PC-3 (cell line): Measurements from ENCODE around the gene ANGPTL1. TPM values are rescaled to one million over a fixed set of nuclear protein-coding genes. Genes with fewer than 3 reads are reported as not detected.

Experiments
- ATAC-seq: fragments of 200-7000 bp; cut with Tn5 transposase; 2 replicates; pipeline ENCODE4 v1.9.1; 2020; ENCODE audit warnings: mild to moderate bottlenecking, moderate library complexity
- BruUV-seq: library from RNA; stranded (reverse); fragments of 400-500 nt; replicated peaks from 2 replicates; lab custom pipeline; 2021; lab: Mats Ljungman, UMichigan
- CTCF ChIA-PET: fragments of 300-600 bp; sonication (Branson Sonifier 250); formaldehyde crosslinking; loops from one replicate; lab custom pipeline; 2022; ENCODE audit warnings: antibody characterized with exemption; lab: Charles Lee
- POLR2A ChIA-PET: fragments of 300-600 bp; sonication (Branson Sonifier 250); formaldehyde crosslinking; loops from one replicate; lab custom pipeline; 2022; ENCODE audit warnings: antibody characterized with exemption; ENCODE audit not compliant: unreplicated experiment; lab: Charles Lee
- DNase-seq: peaks from one replicate; pipeline ENCODE4 v3.0.0-alpha.2; 2015
- H2AFZ ChIP-seq: fragments of 300-600 bp; sonication (generic); 2 replicates; pipeline ENCODE4 v1.6.0; 2016; ENCODE audit warnings: antibody characterized with exemption, low read length
- H3F3A ChIP-seq: fragments of 300-600 bp; sonication (generic); one replicate; pipeline ENCODE4 v1.6.0; 2017; ENCODE audit warnings: antibody characterized with exemption, low read length, control low read depth, mild to moderate bottlenecking; ENCODE audit not compliant: unreplicated experiment
- H3K27ac ChIP-seq: fragments of 300-600 bp; sonication (generic); 2 replicates; pipeline ENCODE4 v1.5.1; 2016; ENCODE audit warnings: mild to moderate bottlenecking, low read length
- H3K27me3 ChIP-seq: fragments of 300-600 bp; sonication (generic); 2 replicates; pipeline ENCODE4 v1.6.1; 2016; ENCODE audit warnings: low read length, mixed read lengths
- H3K36me3 ChIP-seq: fragments of 300-600 bp; sonication (generic); 2 replicates; pipeline ENCODE4 v1.6.1; 2016; ENCODE audit warnings: low read depth, mixed run types, low read length, mixed read lengths
- H3K4me1 ChIP-seq: fragments of 300-600 bp; sonication (generic); 2 replicates; pipeline ENCODE4 v1.5.1; 2016; ENCODE audit warnings: low read length; ENCODE audit not compliant: insufficient read depth
- H3K4me2 ChIP-seq: fragments of 300-600 bp; sonication (generic); 2 replicates; pipeline ENCODE4 v1.6.0; 2016; ENCODE audit warnings: low read length
- H3K4me3 ChIP-seq: fragments of 300-600 bp; sonication (generic); 2 replicates; pipeline ENCODE4 v1.5.1; 2016; ENCODE audit warnings: mild to moderate bottlenecking, low read length, mixed read lengths
- H3K79me2 ChIP-seq: fragments of 300-600 bp; sonication (generic); 2 replicates; pipeline ENCODE4 v1.6.1; 2017; ENCODE audit warnings: low read length, mixed read lengths
- H3K9ac ChIP-seq: fragments of 300-600 bp; sonication (generic); 2 replicates; pipeline ENCODE4 v1.6.0; 2016; ENCODE audit warnings: mild to moderate bottlenecking, low read length
- H3K9me2 ChIP-seq: fragments of 300-600 bp; sonication (generic); replicated peaks from 2 replicates; pipeline ENCODE4 v1.6.1; 2016; ENCODE audit warnings: mixed run types, low read length, mixed read lengths
- H3K9me3 ChIP-seq: fragments of 300-600 bp; sonication (generic); 2 replicates; pipeline ENCODE4 v1.6.1; 2016; ENCODE audit warnings: low read length, mixed read lengths
- H4K20me1 ChIP-seq: fragments of 300-600 bp; sonication (generic); 2 replicates; pipeline ENCODE4 v1.6.1; 2016; ENCODE audit warnings: low read length, mixed read lengths
- CTCF ChIP-seq: fragments of 300-600 bp; sonication (generic); conservative IDR thresholded peaks from 2 replicates; pipeline ENCODE4 v1.5.1; 2017; ENCODE audit warnings: antibody characterized with exemption, low read depth, mild to moderate bottlenecking, low read length
- EZH2 ChIP-seq: fragments of 300-600 bp; sonication (generic); IDR thresholded peaks from one replicate; pipeline ENCODE4 v1.6.1; 2017; ENCODE audit warnings: antibody characterized with exemption, mild to moderate bottlenecking, low read length; ENCODE audit not compliant: unreplicated experiment
- EZH2phosphoT487 ChIP-seq: fragments of 300-600 bp; sonication (generic); IDR thresholded peaks from 2 replicates; pipeline ENCODE4 v1.6.1; 2018; ENCODE audit warnings: mild to moderate bottlenecking, antibody characterized with exemption, low read length, borderline replicate concordance
- intact Hi-C: fragments of 100-400 bp; cut with micrococcal nuclease; formaldehyde crosslinking; loops from 2 replicates; pipeline ENCODE4 v1.9.0; 2023
- total RNA-seq: library from RNA; depleted of rRNA; stranded (reverse); fragments of >200 nt; gene quantifications from 2 replicates; pipeline ENCODE4 v1.2.3, GENCODE V29; 2014

Gene ANGPTL1
- total RNA-seq, 1 experiment from 2014 or later, result not detected

GRCh38 chr1:178847396-178847849 lies 23.5 kb downstream of the ANGPTL1 start:
- H3K79me2 ChIP-seq, result no peaks in the 10 kb centered on the region
- no peaks in the 10 kb centered on the region for H3K9me3 ChIP-seq
- H4K20me1 ChIP-seq, result no peaks in the 10 kb centered on the region
- H3K4me3 ChIP-seq, result no peak overlapping the region
- TF ChIP-seq EZH2, result no peak
- no peak for TF ChIP-seq EZH2phosphoT487
- TF ChIP-seq CTCF, result no peak
- peak; percentile 91 for ATAC-seq
- H3K9ac ChIP-seq, result no peak overlapping the region
- H3F3A ChIP-seq, result no peaks in the 10 kb centered on the region
- no peaks in the 10 kb centered on the region for H3K27me3 ChIP-seq
- no TSS peak for BruUV-seq
- no peaks in the 10 kb centered on the region for H3K36me3 ChIP-seq
- no peak overlapping the region for H2AFZ ChIP-seq
- H3K27ac ChIP-seq, result no peak overlapping the region
- ChIA-PET CTCF (interaction anchor here (0.6 kb wide), 1 partner anchor 311 kb away, joined by 3 read pairs; no protein-coding TSS in a partner anchor), POLR2A (interaction anchor here (0.7 kb wide), 1 partner anchor 14 kb away, joined by 4 read pairs; no protein-coding TSS in a partner anchor)
- DNase-seq, result peak; percentile 62
- peaks cover 14% of the 10 kb centered on the region for H3K4me1 ChIP-seq
- no peaks in the 10 kb centered on the region for H3K9me2 ChIP-seq
- H3K4me2 ChIP-seq, result no peak overlapping the region
- intact Hi-C loops, result no loop called here

DNA sequence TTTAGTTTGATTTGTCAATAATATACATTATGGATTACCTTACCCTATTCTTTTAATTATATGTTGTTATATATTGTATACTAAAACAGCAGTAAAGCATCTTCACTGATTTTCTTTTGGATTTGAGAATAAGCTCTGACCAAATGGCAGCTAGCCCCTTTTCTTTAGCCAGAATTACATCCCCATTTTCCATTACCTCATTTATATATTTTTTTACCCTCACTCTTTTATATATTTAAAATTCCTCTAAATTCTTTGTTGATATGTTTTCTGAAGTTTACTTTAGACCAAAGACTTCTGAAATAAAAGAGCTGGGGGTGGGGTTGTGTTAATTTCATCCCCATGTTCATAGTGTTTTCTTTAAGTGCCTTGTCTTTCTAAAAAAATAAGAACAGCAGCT lies 24.6 kb downstream of the ANGPTL1 start:
- no peaks in the 10 kb centered on the region for H3K36me3 ChIP-seq
- CTCF ChIA-PET, result no interaction called here
- no peaks in the 10 kb centered on the region for H3K79me2 ChIP-seq
- H3K9me3 ChIP-seq, result no peaks in the 10 kb centered on the region
- DNase-seq, result no peak
- no TSS peak for BruUV-seq
- TF ChIP-seq CTCF (no peak), EZH2 (no peak)
- H3K27ac ChIP-seq, result no peak overlapping the region
- H3K9ac ChIP-seq, result no peak overlapping the region
- H4K20me1 ChIP-seq, result no peaks in the 10 kb centered on the region
- no peak overlapping the region for H3K4me3 ChIP-seq
- no peaks in the 10 kb centered on the region for H3K9me2 ChIP-seq
- ATAC-seq, result no peak
- peaks cover 14% of the 10 kb centered on the region for H3K4me1 ChIP-seq
- H3F3A ChIP-seq, result no peaks in the 10 kb centered on the region
- no peaks in the 10 kb centered on the region for H3K27me3 ChIP-seq
- POLR2A ChIA-PET, result no interaction called here
- H2AFZ ChIP-seq, result no peak overlapping the region
- intact Hi-C loops, result no loop called here
- no peak overlapping the region for H3K4me2 ChIP-seq

GRCh38 chr1:178844436-178844835 lies 26.4 kb downstream of the ANGPTL1 start:
- Histone ChIP-seq H3K9me2 (no peaks in the 10 kb centered on the region), H3K36me3 (no peaks in the 10 kb centered on the region), H3K4me2 (no peak overlapping the region), H3K4me3 (no peak overlapping the region), H3K4me1 (peaks cover 14% of the 10 kb centered on the region), H2AFZ (no peak overlapping the region), H3K9ac (no peak overlapping the region), H3K9me3 (no peaks in the 10 kb centered on the region), H3K27ac (no peak overlapping the region), H4K20me1 (no peaks in the 10 kb centered on the region), H3K27me3 (no peaks in the 10 kb centered on the region), H3K79me2 (no peaks in the 10 kb centered on the region), H3F3A (no peaks in the 10 kb centered on the region)
- intact Hi-C loops, result no loop called here
- no TSS peak for BruUV-seq
- ATAC-seq, result no peak
- TF ChIP-seq EZH2 (no peak), EZH2phosphoT487 (no peak), CTCF (no peak)
- ChIA-PET POLR2A (no interaction called here), CTCF (no interaction called here)
- DNase-seq, result no peak
